K562 (cell line): ENCODE measurements around the gene SRPK2. TPM values are rescaled to one million over a fixed set of nuclear protein-coding genes. Genes with fewer than 3 reads are reported as not detected.

Experiments
- ATAC-seq: fragments of 200-7000 bp; cut with Tn5 transposase; 3 replicates; pipeline ENCODE4 v1.9.1; 2020; ENCODE audit warnings: moderate library complexity
- BruUV-seq: library from RNA; stranded (reverse); fragments of 400-500 nt; replicated peaks from 2 replicates; lab custom pipeline; 2021; lab: Mats Ljungman, UMichigan
- CTCF ChIA-PET: fragments of 300-600 bp; formaldehyde crosslinking; extraction: SDS; loops from one replicate; lab custom pipeline; 2021; ENCODE audit warnings: low intra/inter-chr PET ratio; lab: Yijun Ruan, JAX
- POLR2A ChIA-PET: fragments of 300-600, 350-650 bp; sonication (Branson Sonifier 250); formaldehyde crosslinking; extraction: SDS; loops from one replicate; lab custom pipeline; 2021; ENCODE audit warnings: antibody characterized with exemption, inconsistent platforms; lab: Yijun Ruan, JAX
- DNase-seq, 4 experiments: peaks; one replicate each; pipeline versions ENCODE4 v3.0.0 to v3.0.0-alpha.2; 2011 to 2018; ENCODE audit warnings: low spot score in 3 of 4, mixed read lengths in 3 of 4; ENCODE audit errors: extremely low read depth in 1 of 4
- FAIRE-seq: peaks from 2 replicates; lab custom pipeline; 2011; peaks lifted over from hg19 to GRCh38; lab: Jason Lieb, UNC
- H2AFZ ChIP-seq: 2 replicates; pipeline ENCODE4 v1.6.0; 2011; ENCODE audit warnings: low read depth, low read length, control low read depth, inconsistent platforms
- H3K27ac ChIP-seq: fragments of 200-600 bp; 3 replicates; pipeline ENCODE4 v1.8.0; 2011; ENCODE audit warnings: low read depth, mild to moderate bottlenecking, control low read depth, inconsistent platforms, low read length, moderate library complexity, mixed read lengths; ENCODE audit errors: extremely low read depth
- H3K27me3 ChIP-seq, 2 experiments: fragments of 300-600 bp in 1 of 2; 2 replicates in 1 of 2; 3 replicates in 1 of 2; pipeline versions ENCODE4 v1.6.0 to v1.8.0; 2011; ENCODE audit warnings: inconsistent platforms in 2 of 2, low read length in 2 of 2, mild to moderate bottlenecking in 1 of 2, mixed read lengths in 1 of 2, moderate library complexity in 1 of 2; ENCODE audit not compliant: control insufficient read depth in 2 of 2, insufficient read depth in 2 of 2
- H3K36me3 ChIP-seq: fragments of 300-600 bp; 3 replicates; pipeline ENCODE4 v1.8.0; 2011; ENCODE audit warnings: mild to moderate bottlenecking, low read length, inconsistent platforms; ENCODE audit not compliant: control insufficient read depth, insufficient read depth
- H3K4me1 ChIP-seq, 2 experiments: fragments of 200-600 bp in 1 of 2; replicated peaks in 1 of 2; 2 replicates in 1 of 2; 3 replicates in 1 of 2; pipeline versions ENCODE4 v1.5.1 to v1.8.0; 2011; ENCODE audit warnings: inconsistent platforms in 2 of 2, low read length in 2 of 2, mild to moderate bottlenecking in 1 of 2, mixed read lengths in 1 of 2, moderate library complexity in 1 of 2; ENCODE audit not compliant: control insufficient read depth in 2 of 2, insufficient read depth in 2 of 2
- H3K4me2 ChIP-seq: 2 replicates; pipeline ENCODE4 v1.6.1; 2011; ENCODE audit warnings: low read length, control low read depth, inconsistent platforms, mixed read lengths; ENCODE audit not compliant: insufficient read depth
- H3K4me3 ChIP-seq: fragments of 200-600 bp; sonication (generic), shearing (Covaris generic); 2 replicates; pipeline ENCODE4 v1.5.1; 2016; ENCODE audit warnings: control low read depth, inconsistent platforms
- H3K79me2 ChIP-seq: fragments of 200-600 bp; 3 replicates; pipeline ENCODE4 v1.8.0; 2011; ENCODE audit warnings: low read length, inconsistent platforms; ENCODE audit not compliant: control insufficient read depth, insufficient read depth
- H3K9ac ChIP-seq, 2 experiments: 2 replicates each; pipeline versions ENCODE4 v1.6.0 to v1.6.1; 2011; ENCODE audit warnings: low read depth in 2 of 2, low read length in 2 of 2, control low read depth in 1 of 2, inconsistent platforms in 1 of 2, mild to moderate bottlenecking in 1 of 2, mixed read lengths in 1 of 2; ENCODE audit not compliant: insufficient read depth in 1 of 2
- H3K9me1 ChIP-seq: one replicate; pipeline ENCODE4 v1.6.0; 2011; ENCODE audit warnings: inconsistent platforms, mild to moderate bottlenecking, low read length, moderate library complexity; ENCODE audit not compliant: control insufficient read depth, insufficient read depth
- H3K9me3 ChIP-seq: replicated peaks from 2 replicates; pipeline ENCODE4 v1.5.1; 2011; ENCODE audit warnings: low read depth, low read length, inconsistent platforms; ENCODE audit not compliant: control insufficient read depth, insufficient read depth
- H4K20me1 ChIP-seq: replicated peaks from 2 replicates; pipeline ENCODE4 v1.6.1; 2011; ENCODE audit warnings: low read length, inconsistent platforms, mixed read lengths; ENCODE audit not compliant: control insufficient read depth, insufficient read depth
- CCAR2 ChIP-seq: fragments of 200-400 bp; formaldehyde crosslinking; IDR thresholded peaks from 2 replicates; pipeline ENCODE4 v1.6.1; 2017; ENCODE audit warnings: mild to moderate bottlenecking, low read depth, low read length
- FOS ChIP-seq: IDR thresholded peaks from 3 replicates; pipeline ENCODE4 v1.6.1; 2011; ENCODE audit not compliant: insufficient read length; ENCODE audit errors: extremely low read depth
- LEF1 ChIP-seq: fragments of 450-650 bp; IDR thresholded peaks from 2 replicates; pipeline ENCODE4 v1.6.1; 2016; ENCODE audit warnings: mild to moderate bottlenecking
- PTRF ChIP-seq: fragments of 450-650 bp; IDR thresholded peaks from 2 replicates; pipeline ENCODE4 v1.6.1; 2016; ENCODE audit warnings: mild to moderate bottlenecking, missing genetic modification characterization, missing compliant biosample characterization
- TGIF2 ChIP-seq: sonication (generic); formaldehyde crosslinking; IDR thresholded peaks from 2 replicates; pipeline ENCODE4 v1.8.1; 2022; ENCODE audit warnings: mild to moderate bottlenecking, missing genetic modification reagents, moderate library complexity
- ZBTB17 ChIP-seq: fragments of 450-650 bp; formaldehyde crosslinking; IDR thresholded peaks from 2 replicates; pipeline ENCODE4 v1.4.0; 2020; ENCODE audit warnings: mild to moderate bottlenecking
- ZNF134 ChIP-seq: fragments of 250-450 bp; sonication (Bioruptor Pico); conservative IDR thresholded peaks from 2 replicates; pipeline ENCODE4 v1.4.0; 2020
- ZNF586 ChIP-seq: fragments of 450-650 bp; formaldehyde crosslinking; conservative IDR thresholded peaks from 2 replicates; pipeline ENCODE4 v1.4.0; 2020; ENCODE audit warnings: mild to moderate bottlenecking, moderate library complexity
- WGBS: fragments of 100-300 bp; shearing (Covaris generic); methylation state at CpG from one replicate; pipeline ENCODE4 v1.1.6; 2016; ENCODE audit warnings: low coverage, mixed read lengths; ENCODE audit not compliant: insufficient coverage; ENCODE audit errors: missing lambda C conversion rate; 5-methylcytosine and 5-hydroxymethylcytosine counted together
- in situ Hi-C: fragments of 300-500 bp; cut with MboI; formaldehyde crosslinking; loops from 4 replicates; pipeline ENCODE4 v1.15.0; 2018; ENCODE audit warnings: inconsistent platforms, mixed read lengths
- intact Hi-C: fragments of 100-400 bp; cut with micrococcal nuclease; formaldehyde crosslinking; loops from 2 replicates; pipeline ENCODE4 v1.14.2; 2022
- polyA plus RNA-seq, 8 experiments: library from polyadenylated mRNA; depleted of rRNA in 4 of 8; stranded (reverse) in 5 of 8; unstranded in 3 of 8; fragments of >200 nt; fragmentation: Nextera tagmentation in 2 of 8; fragmentation: Illumina TruSeq in 1 of 8; extraction: Ambion mirVana in 2 of 8; extraction: Trizol in 1 of 8; gene quantifications; 2 replicates each; pipeline versions ENCODE4 v1.2.1 to v1.2.3, GENCODE V29; 2011 to 2014; ENCODE audit warnings: inconsistent platforms in 1 of 8, missing spikeins in 1 of 8
- total RNA-seq, 7 experiments: library from RNA; depleted of rRNA in 6 of 7; stranded (reverse); fragments of >200 nt in 6 of 7; fragmentation: Illumina TruSeq in 2 of 7; extraction: Trizol in 2 of 7; gene quantifications; 2 replicates each; pipeline versions ENCODE4 v1.2.1 to v1.2.3, GENCODE V29; 2011 to 2021; ENCODE audit warnings: low replicate concordance in 1 of 7
- TF ChIP-seq, protein P1 (sequence below): fragments of 250-450 bp; sonication (Bioruptor Pico); IDR thresholded peaks from 2 replicates; pipeline ENCODE4 v1.4.0; 2020
- TF ChIP-seq, protein P2 (sequence below): sonication (generic); formaldehyde crosslinking; IDR thresholded peaks from 2 replicates; pipeline ENCODE4 v1.9.0; 2022; ENCODE audit warnings: mild to moderate bottlenecking, missing genetic modification reagents
- TF ChIP-seq, protein P3 (sequence below): fragments of 250-450 bp; sonication (Bioruptor Pico); IDR thresholded peaks from 2 replicates; pipeline ENCODE4 v1.8.0; 2022; ENCODE audit warnings: inconsistent platforms

The SRPK2 gene
- total and polyA plus RNA-seq, 9 of the 15 experiments (the other 6 are each of a cell fraction or from before 2014, with no cell fraction given) = 21.5 to 44.7 (median 33.3) TPM

DNA sequence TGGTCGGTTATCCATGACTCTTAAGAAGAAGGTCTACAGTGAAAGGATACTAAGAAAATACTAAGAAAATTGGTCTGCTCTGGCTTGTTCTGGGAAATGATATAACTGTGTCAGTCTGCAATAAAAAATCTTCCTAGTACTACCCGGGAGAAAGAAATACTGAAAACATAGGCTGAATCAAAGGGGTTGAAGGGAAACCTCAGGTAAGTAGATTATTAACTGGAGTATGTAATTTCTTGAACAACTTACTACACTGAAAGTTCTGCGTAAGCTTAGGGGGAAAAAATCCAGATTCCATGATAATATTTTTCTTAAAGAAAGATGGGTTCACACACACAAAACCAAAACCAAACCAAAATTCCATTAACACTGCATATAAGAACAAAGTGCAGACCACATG is 231.4 kb downstream of the SRPK2 start:
- in situ Hi-C loops = no loop called here
- Histone ChIP-seq H3K4me2 (no peak overlapping the region), H3K27me3 (no peaks in the 10 kb centered on the region), H3K9me3 (no peaks in the 10 kb centered on the region), H4K20me1 (no peaks in the 10 kb centered on the region), H3K9ac (no peak overlapping the region), H3K36me3 (peaks cover 7% of the 10 kb centered on the region; the same call in 2 of the 3 replicates), H2AFZ (no peak overlapping the region), H3K4me3 (no peak overlapping the region), H3K9me1 (no peaks in the 10 kb centered on the region), H3K79me2 (no peaks in the 10 kb centered on the region), H3K4me1 (no peaks in the 10 kb centered on the region; a peak in 1 of 5 replicates), H3K27ac (no peak overlapping the region)
- WGBS = 53% methylated on average over 3 of the region's 3 CpGs
- DNase-seq (no peak), ATAC-seq (no peak), FAIRE-seq (no peak)
- no peak for TF ChIP-seq CCAR2
- no peak for TF ChIP-seq ZNF134
- no peak for TF ChIP-seq ZNF586 (CRISPR knock-in tag)
- TF ChIP-seq, protein P1, sequence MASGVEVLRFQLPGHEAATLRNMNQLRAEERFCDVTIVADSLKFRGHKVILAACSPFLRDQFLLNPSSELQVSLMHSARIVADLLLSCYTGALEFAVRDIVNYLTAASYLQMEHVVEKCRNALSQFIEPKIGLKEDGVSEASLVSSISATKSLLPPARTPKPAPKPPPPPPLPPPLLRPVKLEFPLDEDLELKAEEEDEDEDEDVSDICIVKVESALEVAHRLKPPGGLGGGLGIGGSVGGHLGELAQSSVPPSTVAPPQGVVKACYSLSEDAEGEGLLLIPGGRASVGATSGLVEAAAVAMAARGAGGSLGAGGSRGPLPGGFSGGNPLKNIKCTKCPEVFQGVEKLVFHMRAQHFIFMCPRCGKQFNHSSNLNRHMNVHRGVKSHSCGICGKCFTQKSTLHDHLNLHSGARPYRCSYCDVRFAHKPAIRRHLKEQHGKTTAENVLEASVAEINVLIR (CRISPR knock-in tag) = no peak
- no peak for TF ChIP-seq TGIF2 (CRISPR knock-in tag)
- TF ChIP-seq FOS = no peak
- TF ChIP-seq, protein P2, sequence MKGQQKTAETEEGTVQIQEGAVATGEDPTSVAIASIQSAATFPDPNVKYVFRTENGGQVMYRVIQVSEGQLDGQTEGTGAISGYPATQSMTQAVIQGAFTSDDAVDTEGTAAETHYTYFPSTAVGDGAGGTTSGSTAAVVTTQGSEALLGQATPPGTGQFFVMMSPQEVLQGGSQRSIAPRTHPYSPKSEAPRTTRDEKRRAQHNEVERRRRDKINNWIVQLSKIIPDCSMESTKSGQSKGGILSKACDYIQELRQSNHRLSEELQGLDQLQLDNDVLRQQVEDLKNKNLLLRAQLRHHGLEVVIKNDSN (CRISPR knock-in tag) = no peak
- TF ChIP-seq ZBTB17 (CRISPR knock-in tag) = no peak
- no peak for TF ChIP-seq PTRF (tag)
- TF ChIP-seq, protein P3, sequence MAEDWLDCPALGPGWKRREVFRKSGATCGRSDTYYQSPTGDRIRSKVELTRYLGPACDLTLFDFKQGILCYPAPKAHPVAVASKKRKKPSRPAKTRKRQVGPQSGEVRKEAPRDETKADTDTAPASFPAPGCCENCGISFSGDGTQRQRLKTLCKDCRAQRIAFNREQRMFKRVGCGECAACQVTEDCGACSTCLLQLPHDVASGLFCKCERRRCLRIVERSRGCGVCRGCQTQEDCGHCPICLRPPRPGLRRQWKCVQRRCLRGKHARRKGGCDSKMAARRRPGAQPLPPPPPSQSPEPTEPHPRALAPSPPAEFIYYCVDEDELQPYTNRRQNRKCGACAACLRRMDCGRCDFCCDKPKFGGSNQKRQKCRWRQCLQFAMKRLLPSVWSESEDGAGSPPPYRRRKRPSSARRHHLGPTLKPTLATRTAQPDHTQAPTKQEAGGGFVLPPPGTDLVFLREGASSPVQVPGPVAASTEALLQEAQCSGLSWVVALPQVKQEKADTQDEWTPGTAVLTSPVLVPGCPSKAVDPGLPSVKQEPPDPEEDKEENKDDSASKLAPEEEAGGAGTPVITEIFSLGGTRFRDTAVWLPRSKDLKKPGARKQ (CRISPR knock-in tag) = no peak
- no peak for TF ChIP-seq LEF1
- intact Hi-C loops = no loop called here
- BruUV-seq = no TSS peak
- ChIA-PET POLR2A (interaction anchor here (0.9 to 1.3 kb wide), 2 partner anchors 13 to 30 kb away, joined by 4 to 5 read pairs; no protein-coding TSS in a partner anchor), CTCF (no interaction called here)
